HG03575 (cell line): ENCODE data around the gene PDYN.
"Not testable (repeated sequence)": the region's sequence is repeated elsewhere in the genome, so short reads cannot be mapped to it uniquely, and the experiment has no call there.

Experiments
- ATAC-seq: cut with Tn5 transposase; IDR thresholded peaks from one replicate; pipeline ENCODE4 v1.9.1; 2021; ENCODE audit not compliant: unreplicated experiment, insufficient number of reproducible peaks, low FRiP score; ENCODE audit errors: extremely low read depth

Gene PDYN

GRCh38 chr20:1993986-1994385 is at the start of gene PDYN:
PDYN (minus strand) TSS chr20:1994058; CDS start chr20:1983084, 10,974 bp downstream.
- no peak for ATAC-seq

GRCh38 chr20:2042400-2042799 is 48.5 kb upstream of the PDYN start:
- ATAC-seq = no peak

- ATAC-seq = no peak
These were observed 44.3 kb upstream of the PDYN start for GRCh38 chr20:2038161-2038560.

GRCh38 chr20:2037296-2037914 is 43.5 kb upstream of the PDYN start:
- no peak for ATAC-seq

GRCh38 chr20:2036357-2036756 is 42.5 kb upstream of the PDYN start:
- ATAC-seq = not testable (repeated sequence)

GRCh38 chr20:2032168-2032567 is 38.3 kb upstream of the PDYN start:
- ATAC-seq = no peak

GRCh38 chr20:2026514-2026913 is 32.7 kb upstream of the PDYN start:
- no peak for ATAC-seq

GRCh38 chr20:2026004-2026403 is 32.1 kb upstream of the PDYN start:
- ATAC-seq = no peak

- no peak for ATAC-seq
These were observed 29.3 kb upstream of the PDYN start for GRCh38 chr20:2023151-2023550.

- no peak for ATAC-seq
These were observed 28.3 kb upstream of the PDYN start for GRCh38 chr20:2022163-2022562.

- ATAC-seq = no peak
These were observed 16.7 kb upstream of the PDYN start for GRCh38 chr20:2010533-2010932.

GRCh38 chr20:2006452-2007361 is 12.8 kb upstream of the PDYN start:
- ATAC-seq = no peak

GRCh38 chr20:2005831-2006426 is 12.1 kb upstream of the PDYN start:
- ATAC-seq = no peak

- no peak for ATAC-seq
These were observed 11.5 kb upstream of the PDYN start for GRCh38 chr20:2005359-2005758.

GRCh38 chr20:2004171-2004570 is 10.3 kb upstream of the PDYN start:
- no peak for ATAC-seq

- ATAC-seq = no peak
These were observed 8.5 kb upstream of the PDYN start for GRCh38 chr20:2002365-2002764.

GRCh38 chr20:2001119-2001518 is 7.3 kb upstream of the PDYN start:
- ATAC-seq = no peak

- no peak for ATAC-seq
These were observed 6.4 kb upstream of the PDYN start for GRCh38 chr20:2000285-2000684.

- ATAC-seq = no peak
These were observed 4.9 kb upstream of the PDYN start for GRCh38 chr20:1998715-1999114.

- ATAC-seq = no peak
These were observed 4.3 kb upstream of the PDYN start for GRCh38 chr20:1998193-1998520.
